BJ (cell line): Measurements from ENCODE around the gene CD63. TPM values are rescaled to one million over a fixed set of nuclear protein-coding genes. Genes with fewer than 3 reads are reported as not detected.

ENCODE experiments used
- CTCF ChIA-PET: fragments of 350-600 bp; formaldehyde crosslinking; extraction: SDS; loops from one replicate; lab custom pipeline; 2021; ENCODE audit warnings: antibody characterized with exemption, inconsistent platforms; lab: Yijun Ruan, JAX
- POLR2A ChIA-PET: fragments of 300-600 bp; sonication (Branson Sonifier 250); formaldehyde crosslinking; extraction: SDS; loops from one replicate; lab custom pipeline; 2021; ENCODE audit warnings: antibody characterized with exemption; lab: Charles Lee
- DNase-seq: peaks from one replicate; pipeline ENCODE4 v3.0.0-alpha.2; 2011; ENCODE audit warnings: low read depth
- H3K27me3 ChIP-seq: 2 replicates; pipeline ENCODE4 v1.6.0; 2011; ENCODE audit warnings: low read length; ENCODE audit not compliant: control insufficient read depth, insufficient read depth
- H3K36me3 ChIP-seq: 2 replicates; pipeline ENCODE4 v1.5.1; 2011; ENCODE audit warnings: low read length; ENCODE audit not compliant: control insufficient read depth, insufficient read depth
- H3K4me3 ChIP-seq: 2 replicates; pipeline ENCODE4 v1.5.1; 2011; ENCODE audit warnings: low read depth, mild to moderate bottlenecking, control low read depth, low read length
- polyA plus RNA-seq: library from polyadenylated mRNA; depleted of rRNA; stranded (reverse); fragments of >200 nt; gene quantifications from 2 replicates; pipeline ENCODE4 v1.2.3, GENCODE V29; 2011
- TF ChIP-seq, protein P1 (sequence below): IDR thresholded peaks from 2 replicates; pipeline ENCODE4 v1.5.1; 2011; ENCODE audit warnings: low read depth, mild to moderate bottlenecking, control low read depth, inconsistent platforms, low read length, moderate library complexity; ENCODE audit not compliant: insufficient read depth

CD63 gene
- polyA plus RNA-seq, 1 experiment: 974 TPM

DNA sequence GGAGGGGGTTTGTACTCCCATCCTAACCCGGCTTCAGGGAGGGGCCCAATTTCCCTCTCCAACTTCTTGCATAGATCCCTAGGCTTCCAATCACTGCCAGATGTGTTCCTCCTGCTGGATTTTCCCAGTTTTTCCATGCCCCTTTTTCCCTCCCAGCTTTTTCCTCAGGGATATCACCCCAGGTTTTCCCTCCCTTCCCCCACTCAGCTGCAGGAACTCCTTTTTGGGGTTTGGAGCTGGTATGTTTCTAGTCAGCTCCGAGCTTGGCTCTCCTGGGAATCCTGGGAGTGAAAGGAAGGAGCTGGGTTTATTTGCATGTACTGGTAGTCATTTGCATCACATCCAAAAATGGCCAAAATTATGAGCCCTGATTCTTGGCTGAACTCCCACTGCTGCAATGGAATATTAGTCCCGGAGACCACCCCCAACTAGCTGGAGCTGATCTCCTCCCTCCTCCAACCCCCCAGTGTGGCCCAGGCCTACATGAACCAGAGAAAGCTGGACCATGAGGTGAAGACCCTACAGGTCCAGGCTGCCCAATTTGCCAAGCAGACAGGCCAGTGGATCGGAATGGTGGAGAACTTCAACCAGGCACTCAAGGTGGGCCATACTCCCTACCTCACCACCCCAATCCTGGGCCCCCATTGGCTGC lies 10.1 kb downstream of the CD63 start:
- Histone ChIP-seq H3K27me3 (no peaks in the 10 kb centered on the region), H3K4me3 (no peak overlapping the region), H3K36me3 (peaks cover 6% of the 10 kb centered on the region; the same call in 1 of the 2 replicates)
- ChIA-PET POLR2A (no interaction called here), CTCF (interaction anchor here (1.3 to 4.5 kb wide), 5 partner anchors 13 to 72 kb away, joined by 4 to 24 read pairs (median 13); a partner anchor contains a TSS)
- DNase-seq: no peak
- TF ChIP-seq, protein P1, sequence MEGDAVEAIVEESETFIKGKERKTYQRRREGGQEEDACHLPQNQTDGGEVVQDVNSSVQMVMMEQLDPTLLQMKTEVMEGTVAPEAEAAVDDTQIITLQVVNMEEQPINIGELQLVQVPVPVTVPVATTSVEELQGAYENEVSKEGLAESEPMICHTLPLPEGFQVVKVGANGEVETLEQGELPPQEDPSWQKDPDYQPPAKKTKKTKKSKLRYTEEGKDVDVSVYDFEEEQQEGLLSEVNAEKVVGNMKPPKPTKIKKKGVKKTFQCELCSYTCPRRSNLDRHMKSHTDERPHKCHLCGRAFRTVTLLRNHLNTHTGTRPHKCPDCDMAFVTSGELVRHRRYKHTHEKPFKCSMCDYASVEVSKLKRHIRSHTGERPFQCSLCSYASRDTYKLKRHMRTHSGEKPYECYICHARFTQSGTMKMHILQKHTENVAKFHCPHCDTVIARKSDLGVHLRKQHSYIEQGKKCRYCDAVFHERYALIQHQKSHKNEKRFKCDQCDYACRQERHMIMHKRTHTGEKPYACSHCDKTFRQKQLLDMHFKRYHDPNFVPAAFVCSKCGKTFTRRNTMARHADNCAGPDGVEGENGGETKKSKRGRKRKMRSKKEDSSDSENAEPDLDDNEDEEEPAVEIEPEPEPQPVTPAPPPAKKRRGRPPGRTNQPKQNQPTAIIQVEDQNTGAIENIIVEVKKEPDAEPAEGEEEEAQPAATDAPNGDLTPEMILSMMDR: no peak

DNA sequence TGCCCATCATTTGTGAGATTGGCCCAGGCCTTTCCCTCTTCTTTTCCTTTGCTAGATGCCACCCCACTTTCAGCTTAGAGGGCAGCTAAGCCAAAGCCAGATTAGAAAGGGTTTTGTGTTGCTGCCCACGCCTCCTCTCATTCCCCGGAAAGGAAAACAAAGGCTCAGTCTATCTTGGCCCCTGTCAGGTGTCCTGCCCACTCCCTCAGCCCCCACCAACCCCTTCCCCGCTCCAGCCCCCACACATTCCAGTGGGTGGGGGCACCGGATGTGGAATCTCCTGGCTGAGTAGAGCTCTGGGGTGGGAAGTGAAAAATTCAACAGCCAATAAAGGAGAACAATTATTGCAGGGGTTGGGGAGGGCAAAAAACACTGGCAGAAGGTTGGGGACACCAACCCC lies 10.8 kb downstream of the CD63 start:
- DNase-seq: no peak
- ChIA-PET CTCF (interaction anchor here (2.5 to 3.3 kb wide), 2 partner anchors 12 to 61 kb away, joined by 10 to 13 read pairs; no protein-coding TSS in a partner anchor), POLR2A (no interaction called here)
- H3K4me3 ChIP-seq: no peak overlapping the region
- TF ChIP-seq, protein P1: no peak
- peaks cover 2% of the 10 kb centered on the region; the same call in 1 of the 2 replicates for H3K36me3 ChIP-seq
- no peaks in the 10 kb centered on the region for H3K27me3 ChIP-seq

DNA sequence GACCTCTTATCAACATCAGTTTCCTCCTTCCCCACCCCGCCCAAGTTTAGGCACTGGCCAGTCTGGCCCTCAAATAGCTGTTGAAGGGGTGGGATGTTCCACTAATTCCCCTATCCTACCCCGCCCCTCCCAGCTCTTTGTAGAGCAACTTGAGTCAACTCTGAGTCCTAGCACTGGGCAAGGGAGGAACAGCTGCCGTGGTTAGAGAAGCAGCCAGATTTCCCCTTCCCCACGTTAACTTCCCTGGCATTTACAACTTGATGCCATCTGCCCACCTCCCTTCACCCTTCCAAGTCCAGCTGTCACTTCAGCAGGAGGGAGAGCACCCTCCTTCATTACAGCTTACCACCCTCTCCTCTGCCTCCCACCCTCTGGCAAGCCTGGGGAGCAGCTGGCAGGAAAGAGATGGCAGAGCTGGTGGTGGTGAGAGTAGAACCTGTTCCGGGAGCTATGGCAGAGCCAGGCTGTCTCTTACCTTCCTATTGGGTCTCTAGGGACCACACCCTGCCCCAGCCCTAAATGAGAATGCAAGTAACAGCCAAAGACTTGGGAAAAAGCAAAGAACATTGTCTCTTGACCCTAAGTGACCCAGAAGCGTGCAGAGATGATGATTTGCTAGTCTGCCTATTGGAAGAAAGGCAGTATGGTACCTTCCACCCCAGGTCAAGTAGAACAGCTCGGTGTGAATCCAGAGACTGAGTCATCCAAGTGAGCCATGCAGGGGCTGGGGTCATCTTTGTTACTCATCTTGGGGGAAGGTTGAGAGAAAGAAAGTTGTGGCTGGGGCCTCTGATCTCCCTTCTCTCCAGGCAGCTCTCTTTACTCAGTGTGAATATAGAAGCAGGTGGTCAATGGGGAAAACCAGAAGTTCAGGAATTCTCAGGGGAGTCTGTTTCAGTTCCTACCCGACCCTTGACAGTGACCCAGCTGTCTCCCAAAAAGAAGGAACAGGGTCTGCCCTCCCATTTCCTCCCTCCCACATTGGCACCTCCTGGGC lies 11.5 kb downstream of the CD63 start:
- no peaks in the 10 kb centered on the region for H3K27me3 ChIP-seq
- TF ChIP-seq, protein P1: no peak
- DNase-seq: no peak
- H3K36me3 ChIP-seq: no peaks in the 10 kb centered on the region
- H3K4me3 ChIP-seq: peak overlapping the region; percentile 74
- ChIA-PET POLR2A (no interaction called here), CTCF (interaction anchor here (0.7 to 3.3 kb wide), 5 partner anchors 11 to 196 kb away, joined by 3 to 13 read pairs (median 4); a partner anchor contains a TSS)

DNA sequence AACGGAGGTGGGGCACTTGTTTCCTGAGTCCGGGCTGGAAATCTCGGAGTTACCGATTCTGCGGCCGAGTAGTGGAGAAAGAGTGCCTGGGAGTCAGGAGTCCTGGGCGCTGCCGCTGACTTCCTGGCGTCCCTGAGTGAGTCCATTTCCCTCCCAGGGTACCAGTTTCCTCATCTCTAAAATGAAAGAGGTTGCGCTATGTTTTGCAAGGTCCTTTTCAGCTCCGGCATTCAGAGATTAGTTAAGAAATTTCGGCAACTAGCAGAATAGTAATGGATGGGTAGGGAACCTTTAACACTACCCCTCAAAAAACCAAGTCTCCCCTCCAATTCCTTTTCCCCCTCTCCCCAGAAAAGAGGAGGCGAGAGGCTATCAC lies 12.2 kb downstream of the CD63 start:
- ChIA-PET POLR2A (no interaction called here), CTCF (interaction anchor here (0.7 to 3.3 kb wide), 5 partner anchors 10 to 197 kb away, joined by 3 to 13 read pairs (median 4); a partner anchor contains a TSS)
- Histone ChIP-seq H3K36me3 (no peaks in the 10 kb centered on the region), H3K27me3 (no peaks in the 10 kb centered on the region), H3K4me3 (peak overlapping the region; percentile 74)
- no peak for DNase-seq
- TF ChIP-seq, protein P1: no peak
